IMR-90 (cell line): ENCODE results near the gene KIF13A. TPM values are rescaled to one million over a fixed set of nuclear protein-coding genes. Genes with fewer than 3 reads are reported as not detected.

Experiments used
- ATAC-seq: fragments of 200-7000 bp; cut with Tn5 transposase; 2 replicates; pipeline ENCODE4 v1.9.1; 2020; ENCODE audit warnings: low read depth, mild to moderate bottlenecking, moderate library complexity
- BruUV-seq: library from RNA; stranded (reverse); fragments of 400-500 nt; replicated peaks from 2 replicates; lab custom pipeline; 2021; lab: Mats Ljungman, UMichigan
- CTCF ChIA-PET: fragments of 300-600 bp; formaldehyde crosslinking; extraction: SDS; loops from one replicate; lab custom pipeline; 2021; ENCODE audit warnings: antibody characterized with exemption; lab: Yijun Ruan, JAX
- POLR2A ChIA-PET: fragments of 300-600 bp; sonication (Branson Sonifier 250); formaldehyde crosslinking; loops from one replicate; lab custom pipeline; 2022; ENCODE audit warnings: antibody characterized with exemption; ENCODE audit not compliant: unreplicated experiment; lab: Charles Lee
- DNase-seq: peaks from one replicate; pipeline ENCODE4 v3.0.0; 2013
- H2AFZ ChIP-seq: replicated peaks from 2 replicates; pipeline ENCODE3; 2013; ENCODE audit warnings: low read length, mild to moderate bottlenecking; ENCODE audit not compliant: poor library complexity
- H2AK5ac ChIP-seq: 2 replicates; pipeline ENCODE4 v1.6.1; 2013; ENCODE audit warnings: low read depth, low read length, inconsistent platforms
- H2AK9ac ChIP-seq: replicated peaks from 2 replicates; pipeline ENCODE3; 2013; ENCODE audit warnings: mild to moderate bottlenecking, low read depth, low read length, moderate library complexity; ENCODE audit not compliant: poor library complexity
- H2BK120ac ChIP-seq: 2 replicates; pipeline ENCODE4 v1.6.1; 2013; ENCODE audit warnings: low read depth, low read length, inconsistent platforms
- H2BK15ac ChIP-seq: 3 replicates; pipeline ENCODE4 v1.6.1; 2013; ENCODE audit warnings: low read depth, low read length, inconsistent platforms
- H2BK20ac ChIP-seq: 2 replicates; pipeline ENCODE4 v1.6.1; 2013; ENCODE audit warnings: low read depth, mild to moderate bottlenecking, inconsistent platforms, low read length, moderate library complexity
- H2BK5ac ChIP-seq: 2 replicates; pipeline ENCODE4 v1.6.1; 2013; ENCODE audit warnings: mild to moderate bottlenecking, low read depth, low read length, inconsistent platforms; ENCODE audit not compliant: poor library complexity, severe bottlenecking
- H3K14ac ChIP-seq: replicated peaks from 2 replicates; pipeline ENCODE4 v1.6.1; 2013; ENCODE audit warnings: low read depth, low read length, inconsistent platforms
- H3K18ac ChIP-seq: 2 replicates; pipeline ENCODE4 v1.6.1; 2013; ENCODE audit warnings: low read depth, low read length, control low read depth
- H3K23ac ChIP-seq: 2 replicates; pipeline ENCODE4 v1.6.1; 2013; ENCODE audit warnings: low read depth, low read length, inconsistent platforms
- H3K27ac ChIP-seq: 2 replicates; pipeline ENCODE4 v1.5.1; 2013; ENCODE audit warnings: mild to moderate bottlenecking, control low read depth, low read length; ENCODE audit not compliant: insufficient read depth
- H3K27me3 ChIP-seq: 2 replicates; pipeline ENCODE4 v1.6.1; 2013; ENCODE audit warnings: low read length; ENCODE audit not compliant: control insufficient read depth, insufficient read depth
- H3K36me3 ChIP-seq: 2 replicates; pipeline ENCODE4 v1.6.1; 2013; ENCODE audit warnings: low read length, mixed read lengths; ENCODE audit not compliant: control insufficient read depth, insufficient read depth
- H3K4ac ChIP-seq: 2 replicates; pipeline ENCODE4 v1.6.1; 2013; ENCODE audit warnings: low read depth, low read length, inconsistent platforms
- H3K4me1 ChIP-seq: 2 replicates; pipeline ENCODE4 v1.6.1; 2013; ENCODE audit warnings: low read length, mixed read lengths; ENCODE audit not compliant: control insufficient read depth, insufficient read depth
- H3K4me2 ChIP-seq: 2 replicates; pipeline ENCODE4 v1.6.1; 2013; ENCODE audit warnings: low read depth, mild to moderate bottlenecking, control low read depth, low read length, moderate library complexity
- H3K4me3 ChIP-seq: 2 replicates; pipeline ENCODE4 v1.5.1; 2013; ENCODE audit warnings: low read depth, mild to moderate bottlenecking, control low read depth, low read length, moderate library complexity; ENCODE audit not compliant: insufficient read depth
- H3K56ac ChIP-seq: 2 replicates; pipeline ENCODE4 v1.6.1; 2013; ENCODE audit warnings: low read length, inconsistent platforms; ENCODE audit not compliant: insufficient read depth; ENCODE audit errors: extremely low read depth
- H3K79me1 ChIP-seq, 2 experiments: 2 replicates each; pipeline ENCODE4 v1.6.1; 2013; ENCODE audit warnings: low read length in 2 of 2, inconsistent platforms in 1 of 2, low read depth in 1 of 2
- H3K9ac ChIP-seq: 2 replicates; pipeline ENCODE4 v1.6.1; 2013; ENCODE audit warnings: low read depth, low read length, control low read depth
- H3K9me1 ChIP-seq: 2 replicates; pipeline ENCODE4 v1.6.1; 2013; ENCODE audit warnings: low read length, inconsistent platforms; ENCODE audit not compliant: insufficient read depth
- H3K9me3 ChIP-seq: 2 replicates; pipeline ENCODE4 v1.6.1; 2013; ENCODE audit warnings: low read length; ENCODE audit not compliant: control insufficient read depth, insufficient read depth
- H4K20me1 ChIP-seq: 2 replicates; pipeline ENCODE4 v1.6.1; 2013; ENCODE audit warnings: low read length, inconsistent platforms; ENCODE audit not compliant: insufficient read depth
- H4K5ac ChIP-seq: 2 replicates; pipeline ENCODE4 v1.6.1; 2013; ENCODE audit warnings: mild to moderate bottlenecking, low read depth, low read length, control low read depth
- H4K8ac ChIP-seq, 2 experiments: 2 replicates each; pipeline ENCODE4 v1.6.1; 2013; ENCODE audit warnings: low read depth in 2 of 2, low read length in 2 of 2, control low read depth in 1 of 2, inconsistent platforms in 1 of 2
- H4K91ac ChIP-seq: 2 replicates; pipeline ENCODE4 v1.6.1; 2013; ENCODE audit warnings: low read depth, low read length, inconsistent platforms; ENCODE audit not compliant: insufficient read depth
- BHLHE40 ChIP-seq: fragments of 150-350 bp; IDR thresholded peaks from 2 replicates; pipeline ENCODE4 v1.6.1; 2016; ENCODE audit warnings: mild to moderate bottlenecking, low read depth, low read length
- CEBPB ChIP-seq: IDR thresholded peaks from 2 replicates; pipeline ENCODE4 v1.6.1; 2012; ENCODE audit warnings: low read depth, low read length, improper control_type of control experiment
- CHD1 ChIP-seq: IDR thresholded peaks from 2 replicates; pipeline ENCODE4 v1.6.1; 2012; ENCODE audit warnings: low read depth, low read length, improper control_type of control experiment
- FOS ChIP-seq: fragments of 150-350 bp; IDR thresholded peaks from 2 replicates; pipeline ENCODE4 v1.6.1; 2016; ENCODE audit warnings: low read depth, low read length
- MAFK ChIP-seq: IDR thresholded peaks from 2 replicates; pipeline ENCODE4 v1.6.1; 2012; ENCODE audit warnings: low read depth, low read length, improper control_type of control experiment
- MAZ ChIP-seq: IDR thresholded peaks from 2 replicates; pipeline ENCODE4 v1.6.1; 2012; ENCODE audit warnings: low read depth, mild to moderate bottlenecking, low read length, improper control_type of control experiment, moderate library complexity, borderline replicate concordance
- MXI1 ChIP-seq: IDR thresholded peaks from 2 replicates; pipeline ENCODE4 v1.6.1; 2012; ENCODE audit warnings: low read depth, mild to moderate bottlenecking, low read length, moderate library complexity, borderline replicate concordance
- NFE2L2 ChIP-seq: fragments of 150-350 bp; IDR thresholded peaks from 2 replicates; pipeline ENCODE4 v1.6.1; 2016; ENCODE audit warnings: low read depth, mild to moderate bottlenecking, low read length
- POLR2A ChIP-seq: IDR thresholded peaks from 2 replicates; pipeline ENCODE4 v1.6.1; 2012; ENCODE audit warnings: mild to moderate bottlenecking, low read depth, low read length
- RAD21 ChIP-seq: IDR thresholded peaks from 2 replicates; pipeline ENCODE4 v1.6.1; 2012; ENCODE audit warnings: low read length, improper control_type of control experiment
- RCOR1 ChIP-seq: IDR thresholded peaks from 2 replicates; pipeline ENCODE4 v1.6.1; 2012; ENCODE audit warnings: mild to moderate bottlenecking, low read length, improper control_type of control experiment; ENCODE audit not compliant: insufficient replicate concordance
- RFX5 ChIP-seq: IDR thresholded peaks from 2 replicates; pipeline ENCODE4 v1.8.0; 2012; ENCODE audit warnings: low read depth, mild to moderate bottlenecking, low read length, moderate library complexity
- WGBS, 2 experiments: methylation state at CpG; one replicate each; pipeline versions ENCODE4 v1.1.5 to v1.1.7; 2013; ENCODE audit warnings: missing lambda C conversion rate in 2 of 2; ENCODE audit not compliant: insufficient read length in 1 of 2; ENCODE audit errors: extremely low coverage in 2 of 2; 5-methylcytosine and 5-hydroxymethylcytosine counted together
- dilution Hi-C: fragments of 300-500 bp; cut with HindIII; formaldehyde crosslinking; loops from one replicate; pipeline ENCODE4 v1.14.3; 2018; ENCODE audit warnings: low sequenced_read_pairs; ENCODE audit not compliant: unreplicated experiment
- in situ Hi-C: fragments of 300-500 bp; cut with MboI; formaldehyde crosslinking; loops from 3 replicates; pipeline ENCODE4 v1.14.3; 2019; ENCODE audit warnings: low sequenced_read_pairs, inconsistent platforms, mixed read lengths
- intact Hi-C: fragments of 100-400 bp; cut with micrococcal nuclease; formaldehyde crosslinking; loops from 2 replicates; pipeline ENCODE4 v1.10.0; 2022
- polyA plus RNA-seq, 3 experiments: library from polyadenylated mRNA; depleted of rRNA; stranded (reverse); fragments of >200 nt; gene quantifications; 2 replicates each; pipeline ENCODE4 v1.2.3, GENCODE V29; 2012; ENCODE audit warnings: low replicate concordance in 1 of 3
- total RNA-seq: library from RNA; depleted of rRNA; stranded (reverse); fragments of >200 nt; gene quantifications from 2 replicates; pipeline ENCODE4 v1.2.3, GENCODE V29; 2012
- TF ChIP-seq, protein P1 (sequence below): fragments of 150-350 bp; IDR thresholded peaks from 2 replicates; pipeline ENCODE4 v1.6.1; 2016; ENCODE audit warnings: low read depth, mild to moderate bottlenecking, low read length, moderate library complexity, borderline replicate concordance
- TF ChIP-seq, protein P2 (sequence below): fragments of 150-350 bp; IDR thresholded peaks from 2 replicates; pipeline ENCODE4 v1.6.1; 2017; ENCODE audit warnings: mild to moderate bottlenecking, antibody characterized with exemption, low read length, low read depth

KIF13A gene
- total and polyA plus RNA-seq, 2 of the 4 experiments (the other 2 are of a cell fraction), result 23.3 to 51.8 TPM

GRCh38 chr6:17870300-17871188, 116.9 kb downstream of the KIF13A start (continued):
- TF ChIP-seq, protein P1, sequence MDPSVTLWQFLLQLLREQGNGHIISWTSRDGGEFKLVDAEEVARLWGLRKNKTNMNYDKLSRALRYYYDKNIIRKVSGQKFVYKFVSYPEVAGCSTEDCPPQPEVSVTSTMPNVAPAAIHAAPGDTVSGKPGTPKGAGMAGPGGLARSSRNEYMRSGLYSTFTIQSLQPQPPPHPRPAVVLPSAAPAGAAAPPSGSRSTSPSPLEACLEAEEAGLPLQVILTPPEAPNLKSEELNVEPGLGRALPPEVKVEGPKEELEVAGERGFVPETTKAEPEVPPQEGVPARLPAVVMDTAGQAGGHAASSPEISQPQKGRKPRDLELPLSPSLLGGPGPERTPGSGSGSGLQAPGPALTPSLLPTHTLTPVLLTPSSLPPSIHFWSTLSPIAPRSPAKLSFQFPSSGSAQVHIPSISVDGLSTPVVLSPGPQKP, result no peak

DNA sequence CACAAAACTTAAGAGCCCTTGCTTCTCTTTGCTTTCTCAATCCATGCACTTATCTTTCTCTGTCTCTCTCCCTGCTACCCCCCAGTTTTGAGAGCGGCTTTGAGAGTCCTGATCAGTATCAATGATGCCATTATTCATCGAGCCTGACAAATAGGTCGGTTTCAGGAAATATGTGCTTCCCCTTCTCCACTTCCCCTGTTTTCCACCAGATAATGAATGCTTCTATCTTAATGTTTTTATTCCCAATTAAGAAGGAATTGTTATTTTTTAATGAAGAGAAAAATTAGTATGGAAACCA, 117.7 kb downstream of the KIF13A start:
- intact Hi-C loops, result loop anchor here (5.0 kb wide), 2 partner anchors 38 to 118 kb away; partner anchors contain the start of gene KIF13A
- H3K4me2 ChIP-seq, result no peak overlapping the region
- no peak overlapping the region for H3K27ac ChIP-seq
- TF ChIP-seq MAFK, result no peak
- TF ChIP-seq FOS, result no peak
- TF ChIP-seq CHD1, result no peak
- TF ChIP-seq, protein P2, sequence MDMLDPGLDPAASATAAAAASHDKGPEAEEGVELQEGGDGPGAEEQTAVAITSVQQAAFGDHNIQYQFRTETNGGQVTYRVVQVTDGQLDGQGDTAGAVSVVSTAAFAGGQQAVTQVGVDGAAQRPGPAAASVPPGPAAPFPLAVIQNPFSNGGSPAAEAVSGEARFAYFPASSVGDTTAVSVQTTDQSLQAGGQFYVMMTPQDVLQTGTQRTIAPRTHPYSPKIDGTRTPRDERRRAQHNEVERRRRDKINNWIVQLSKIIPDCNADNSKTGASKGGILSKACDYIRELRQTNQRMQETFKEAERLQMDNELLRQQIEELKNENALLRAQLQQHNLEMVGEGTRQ, result no peak
- no peak for TF ChIP-seq NFE2L2
- TF ChIP-seq BHLHE40, result no peak
- no peak for TF ChIP-seq RCOR1
- TF ChIP-seq MXI1, result no peak
- TF ChIP-seq, protein P1, result no peak
- no peak for TF ChIP-seq RAD21
- TF ChIP-seq POLR2A, result no peak
- no peak for TF ChIP-seq CEBPB
- TF ChIP-seq MAZ, result no peak
- no peak for TF ChIP-seq RFX5

More for the DNA sequence above, 117.7 kb downstream of the KIF13A start:
- peaks cover 9% of the 10 kb centered on the region for H3K9me1 ChIP-seq
- no peaks in the 10 kb centered on the region for H3K27me3 ChIP-seq
- H2BK5ac ChIP-seq, result no peak overlapping the region
- in situ Hi-C loops, result loop anchor here (10.0 kb wide), 1 partner anchor 115 kb away; the partner anchor contains the start of gene KIF13A
- H2AFZ ChIP-seq, result no peak overlapping the region
- no TSS peak for BruUV-seq
- H4K20me1 ChIP-seq, result peaks cover 9% of the 10 kb centered on the region
- H4K8ac ChIP-seq, result no peak overlapping the region
- no peak overlapping the region for H2BK120ac ChIP-seq
- H4K5ac ChIP-seq, result no peak overlapping the region
- H3K9ac ChIP-seq, result no peak overlapping the region
- WGBS, 2 experiments, result 100% methylated on average over 1 of the region's 3 CpGs; no CpG with 5 or more reads in 1 of the 2 experiments
- H2AK5ac ChIP-seq, result no peak overlapping the region
- H3K23ac ChIP-seq, result no peak overlapping the region
- H3K14ac ChIP-seq, result peak overlapping the region; percentile 44; the same call in 1 of the 2 replicates
- POLR2A ChIA-PET, result no interaction called here
- DNase-seq (no peak), ATAC-seq (no peak)
- H3K18ac ChIP-seq, result no peak overlapping the region
- CTCF ChIA-PET, result no interaction called here
- H2BK20ac ChIP-seq, result no peak overlapping the region
- peaks cover 12% of the 10 kb centered on the region for H3K4me1 ChIP-seq
- H2AK9ac ChIP-seq, result no peak overlapping the region
- H2BK15ac ChIP-seq, result no peak overlapping the region
- H4K91ac ChIP-seq, result no peak overlapping the region
- dilution Hi-C loops, result no loop called here
- H3K36me3 ChIP-seq, result no peaks in the 10 kb centered on the region
- H3K79me1 ChIP-seq, result peaks cover 10 to 44% of the 10 kb centered on the region in 2 experiments
- H3K4me3 ChIP-seq, result no peak overlapping the region
- no peaks in the 10 kb centered on the region for H3K9me3 ChIP-seq
- peak overlapping the region; percentile 53; the same call in 1 of the 2 replicates for H3K4ac ChIP-seq
- H3K56ac ChIP-seq, result no peak overlapping the region
